Measurements from ENCODE around the gene BICD1.

GRCh38 chr12:32118806-32119205 is 12.2 kb downstream of the BICD1 start:
- no peak for TF ChIP-seq CTCF (conservative IDR thresholded peaks at IDR 0.05)
- TF ChIP-seq ZFX (IDR thresholded peaks at IDR 0.05): no peak
